Mesothelial cell of epicardium (in vitro differentiated cells): ENCODE data around the gene DIP2C. TPM values are rescaled to one million over a fixed set of nuclear protein-coding genes. Genes with fewer than 3 reads are reported as not detected.

Experiments
- DNase-seq, 2 experiments: peaks; one replicate each; pipeline ENCODE4 v3.0.0; 2021; ENCODE audit warnings: low spot score in 2 of 2; ENCODE audit not compliant: unreplicated experiment in 2 of 2
- H3K27ac Mint-ChIP-seq: 2 replicates; pipeline ENCODE4 v1.8.0; 2021; ENCODE audit warnings: mixed read lengths
- H3K27me3 Mint-ChIP-seq: 2 replicates; pipeline ENCODE4 v1.8.0; 2021; ENCODE audit warnings: low read depth, mixed read lengths
- H3K36me3 Mint-ChIP-seq: 2 replicates; pipeline ENCODE4 v1.8.0; 2021; ENCODE audit warnings: mixed read lengths
- H3K4me1 Mint-ChIP-seq: 2 replicates; pipeline ENCODE4 v1.8.0; 2021; ENCODE audit warnings: mixed read lengths
- H3K4me3 Mint-ChIP-seq: 2 replicates; pipeline ENCODE4 v1.8.0; 2021; ENCODE audit warnings: mild to moderate bottlenecking, moderate library complexity, mixed read lengths
- H3K9me3 Mint-ChIP-seq: 2 replicates; pipeline ENCODE4 v1.8.0; 2021; ENCODE audit warnings: mixed read lengths
- CTCF ChIP-seq: fragments of 200-600 bp; sonication (generic); IDR thresholded peaks from one replicate; pipeline ENCODE4 v1.5.0; 2021; ENCODE audit warnings: antibody characterized with exemption; ENCODE audit not compliant: unreplicated experiment
- total RNA-seq: library from RNA; stranded (reverse); gene quantifications from 3 replicates; pipeline ENCODE4 v1.2.1, GENCODE V29; 2021

The DIP2C gene
- total RNA-seq, 1 donor from 2014 or later: 30.3 TPM

- H3K9me3 Mint-ChIP-seq: no peaks in the 10 kb centered on the region
These were observed 275.8 kb downstream of the DIP2C start for GRCh38 chr10:413662-414071.

DNA sequence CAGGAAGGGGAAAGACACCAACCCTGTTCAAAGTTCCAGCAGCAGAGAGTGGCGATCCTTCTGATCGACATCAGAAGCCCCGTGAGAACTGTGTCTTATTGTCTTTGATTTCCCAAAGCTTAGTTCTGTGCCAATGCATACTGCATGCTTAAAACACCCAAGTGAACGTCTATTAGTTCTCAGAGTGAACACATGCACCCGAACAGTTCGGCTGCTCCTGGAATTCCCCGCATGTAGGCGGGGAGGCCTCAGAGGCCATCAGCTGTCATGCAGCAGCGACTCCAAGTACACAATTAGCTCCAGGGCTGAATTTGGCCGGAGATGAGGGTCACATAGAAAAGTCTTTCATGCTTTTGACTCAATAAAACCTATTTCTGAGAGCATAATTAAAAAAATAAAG, 277.4 kb downstream of the DIP2C start:
- H3K4me1 Mint-ChIP-seq: peaks cover 23% of the 10 kb centered on the region
- H3K9me3 Mint-ChIP-seq: peaks cover 6% of the 10 kb centered on the region
- H3K27me3 Mint-ChIP-seq: no peaks in the 10 kb centered on the region
- H3K27ac Mint-ChIP-seq: no peak overlapping the region
- peaks cover 43% of the 10 kb centered on the region for H3K36me3 Mint-ChIP-seq
- no peak for DNase-seq
- no peak for TF ChIP-seq CTCF
- no peak overlapping the region for H3K4me3 Mint-ChIP-seq

More at GRCh38 chr10:413662-414071, 275.8 kb downstream of the DIP2C start:
- no peak for TF ChIP-seq CTCF
- Mint-ChIP-seq H3K4me3 (no peak overlapping the region), H3K36me3 (peaks cover 35% of the 10 kb centered on the region), H3K27ac (no peak overlapping the region), H3K27me3 (no peaks in the 10 kb centered on the region), H3K4me1 (peaks cover 23% of the 10 kb centered on the region)
- no peak for DNase-seq

- H3K4me1 Mint-ChIP-seq: peaks cover 23% of the 10 kb centered on the region
- H3K27me3 Mint-ChIP-seq: no peaks in the 10 kb centered on the region
- no peak overlapping the region for H3K27ac Mint-ChIP-seq
- H3K36me3 Mint-ChIP-seq: peaks cover 46% of the 10 kb centered on the region
- H3K4me3 Mint-ChIP-seq: no peak overlapping the region
- no peak for TF ChIP-seq CTCF
- H3K9me3 Mint-ChIP-seq: peaks cover 6% of the 10 kb centered on the region
- no peak for DNase-seq
These were observed 277.9 kb downstream of the DIP2C start for GRCh38 chr10:411603-412002.

DNA sequence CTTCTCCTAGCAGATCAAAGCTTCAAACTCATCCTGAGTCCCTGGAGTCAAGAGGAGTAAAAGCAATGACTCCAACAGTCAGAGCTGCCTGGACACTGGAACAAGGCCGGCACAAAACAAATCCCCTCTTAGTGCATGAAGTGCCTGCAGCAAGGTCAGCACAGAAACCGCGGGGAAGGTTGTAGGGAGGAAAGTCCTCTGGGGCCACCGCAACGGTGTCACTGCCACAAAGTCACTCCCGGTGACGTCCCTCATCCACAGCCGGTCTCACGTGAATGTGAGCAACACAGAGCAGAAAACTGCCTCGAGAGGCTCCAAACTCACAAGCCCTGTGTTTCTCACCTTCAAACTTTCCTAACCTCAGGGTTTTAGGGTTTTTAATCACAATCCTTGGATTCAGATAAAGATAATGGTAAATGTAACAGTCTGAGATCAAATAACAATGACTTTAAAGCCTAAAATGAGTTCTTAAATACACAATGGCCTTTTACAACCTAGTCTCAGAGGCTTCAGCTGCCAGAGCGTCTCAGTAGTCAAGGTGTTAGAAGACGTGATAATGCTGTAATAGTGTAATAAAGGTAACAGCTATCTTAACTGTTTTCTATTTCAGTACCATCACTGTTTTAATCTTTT, 279.9 kb downstream of the DIP2C start:
- DNase-seq: no peak
- Mint-ChIP-seq H3K27ac (no peak overlapping the region), H3K27me3 (no peaks in the 10 kb centered on the region), H3K4me3 (no peak overlapping the region), H3K4me1 (peaks cover 29% of the 10 kb centered on the region), H3K36me3 (peaks cover 58% of the 10 kb centered on the region), H3K9me3 (peaks cover 6% of the 10 kb centered on the region)
- no peak for TF ChIP-seq CTCF

DNA sequence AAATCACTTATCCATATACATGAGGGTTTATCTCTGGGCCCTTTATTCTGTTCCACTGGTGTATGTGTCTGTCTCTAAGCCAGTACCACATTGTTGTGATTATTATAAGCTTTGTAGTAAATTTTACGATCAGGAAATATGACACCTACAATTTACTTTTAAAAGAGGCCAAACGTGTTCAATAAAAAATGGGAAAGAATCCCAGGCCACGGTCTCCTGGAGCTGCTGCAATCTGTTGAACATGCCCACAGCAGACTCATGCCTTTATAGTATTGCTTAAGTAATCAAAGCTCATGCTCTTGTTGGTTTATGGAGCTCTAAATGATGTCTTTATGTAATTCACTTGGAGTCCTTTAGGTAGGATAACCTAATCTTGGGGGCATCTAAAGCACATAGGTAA, 281.2 kb downstream of the DIP2C start:
- peaks cover 60% of the 10 kb centered on the region for H3K36me3 Mint-ChIP-seq
- H3K9me3 Mint-ChIP-seq: peaks cover 6% of the 10 kb centered on the region
- H3K4me3 Mint-ChIP-seq: no peak overlapping the region
- no peaks in the 10 kb centered on the region for H3K27me3 Mint-ChIP-seq
- no peak overlapping the region for H3K27ac Mint-ChIP-seq
- no peak for TF ChIP-seq CTCF
- no peak for DNase-seq
- H3K4me1 Mint-ChIP-seq: peaks cover 27% of the 10 kb centered on the region
